ENCODE measurements around the gene LRRC73.
"Not testable (repeated sequence)": the region's sequence is repeated elsewhere in the genome, so short reads cannot be mapped to it uniquely, and the experiment has no call there.

DNA sequence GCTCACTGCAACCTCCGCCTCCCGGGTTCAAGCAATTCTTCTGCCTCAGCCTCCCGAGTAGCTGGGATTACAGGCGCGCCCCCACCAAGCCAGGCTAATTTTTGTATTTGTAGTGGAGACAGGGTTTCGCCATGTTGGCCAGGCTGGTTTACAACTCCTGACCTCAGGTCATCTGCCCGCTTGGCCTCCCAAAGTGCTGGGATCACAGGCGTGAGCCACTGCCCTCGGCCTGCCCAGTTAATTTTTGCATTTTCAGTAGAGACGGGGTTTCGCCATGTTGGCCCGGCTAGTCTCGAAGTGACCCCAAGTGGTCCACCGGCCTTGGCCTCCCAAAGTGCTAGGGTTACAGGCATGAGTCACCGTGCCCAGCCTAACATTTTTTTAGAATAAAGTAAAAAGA, 52.0 kb downstream of the LRRC73 start:
- TF ChIP-seq ZNF549, ZNF558 (tag by site-specific recombination; IDR thresholded peaks at IDR 0.05): not testable (repeated sequence)

Measured in HEK293 (cell line).